H1 (cell line): ENCODE data around the gene OSTN. TPM values are rescaled to one million over a fixed set of nuclear protein-coding genes. Genes with fewer than 3 reads are reported as not detected.

Experiments used
- CTCF ChIA-PET: fragments of 300-600 bp; sonication (Branson Sonifier 250); formaldehyde crosslinking; loops from one replicate; lab custom pipeline; 2021; ENCODE audit not compliant: partially characterized antibody; lab: Charles Lee
- POLR2A ChIA-PET: fragments of 300-600 bp; sonication (Branson Sonifier 250); formaldehyde crosslinking; loops from one replicate; lab custom pipeline; 2021; ENCODE audit warnings: inconsistent platforms; ENCODE audit not compliant: partially characterized antibody; lab: Charles Lee
- DNase-seq, 2 experiments: peaks; one replicate each; pipeline versions ENCODE4 v3.0.0 to v3.0.0-alpha.2; 2010 to 2022; ENCODE audit warnings: low spot score in 2 of 2, low read depth in 1 of 2, mixed read lengths in 1 of 2
- FAIRE-seq: peaks from 2 replicates; lab custom pipeline; 2011; peaks lifted over from hg19 to GRCh38; lab: Jason Lieb, UNC
- H2AFZ ChIP-seq: 2 replicates; pipeline ENCODE4 v1.8.1; 2012; ENCODE audit warnings: low read length, inconsistent platforms
- H2AK5ac ChIP-seq: 2 replicates; pipeline ENCODE4 v1.6.1; 2013; ENCODE audit warnings: low read depth, low read length
- H2BK120ac ChIP-seq: replicated peaks from 2 replicates; pipeline ENCODE3; 2013; ENCODE audit warnings: low read depth, low read length, inconsistent platforms
- H2BK12ac ChIP-seq: 2 replicates; pipeline ENCODE4 v1.6.1; 2013; ENCODE audit warnings: low read depth, low read length
- H2BK15ac ChIP-seq: 2 replicates; pipeline ENCODE4 v1.6.1; 2013; ENCODE audit warnings: low read length
- H2BK20ac ChIP-seq: 2 replicates; pipeline ENCODE4 v1.6.1; 2013; ENCODE audit warnings: low read length
- H2BK5ac ChIP-seq: 2 replicates; pipeline ENCODE4 v1.6.1; 2013; ENCODE audit warnings: low read depth, low read length
- H3K14ac ChIP-seq: 2 replicates; pipeline ENCODE4 v1.6.1; 2013; ENCODE audit warnings: inconsistent platforms; ENCODE audit not compliant: insufficient read length
- H3K18ac ChIP-seq: 2 replicates; pipeline ENCODE4 v1.6.1; 2013; ENCODE audit warnings: low read length; ENCODE audit errors: extremely low read depth
- H3K23ac ChIP-seq: 2 replicates; pipeline ENCODE4 v1.6.1; 2013; ENCODE audit warnings: inconsistent platforms; ENCODE audit not compliant: insufficient read length
- H3K23me2 ChIP-seq: 2 replicates; pipeline ENCODE4 v1.6.1; 2013; ENCODE audit warnings: low read depth, low read length
- H3K27ac ChIP-seq: 2 replicates; pipeline ENCODE4 v1.6.1; 2011; ENCODE audit warnings: low read depth, low read length, inconsistent platforms
- H3K27me3 ChIP-seq, 4 experiments: replicated peaks in 1 of 4; 1 replicate in 1 of 4; 2 replicates in 3 of 4; pipeline versions ENCODE4 v1.6.1 to v1.8.1; 2011 to 2013; ENCODE audit warnings: low read length in 3 of 4, mild to moderate bottlenecking in 3 of 4, inconsistent platforms in 2 of 4, mixed read lengths in 2 of 4, moderate library complexity in 1 of 4; ENCODE audit not compliant: control insufficient read depth in 3 of 4, insufficient read depth in 3 of 4; ENCODE audit errors: extremely low read depth in 1 of 4
- H3K36me3 ChIP-seq, 4 experiments: 2 replicates each; pipeline versions ENCODE4 v1.6.1 to v1.8.1; 2011 to 2013; ENCODE audit warnings: mild to moderate bottlenecking in 4 of 4, low read length in 3 of 4, moderate library complexity in 2 of 4, control low read depth in 1 of 4, inconsistent platforms in 1 of 4; ENCODE audit not compliant: insufficient read depth in 4 of 4, control insufficient read depth in 2 of 4
- H3K4ac ChIP-seq: replicated peaks from 2 replicates; pipeline ENCODE3; 2013; ENCODE audit warnings: low read length, low read depth, mixed read lengths, inconsistent platforms; ENCODE audit not compliant: insufficient read length
- H3K4me1 ChIP-seq, 4 experiments: replicated peaks in 1 of 4; 1 replicate in 1 of 4; 2 replicates in 3 of 4; pipeline versions ENCODE4 v1.6.1 to v1.8.1; 2011 to 2013; ENCODE audit warnings: low read length in 3 of 4, inconsistent platforms in 2 of 4, mixed read lengths in 1 of 4; ENCODE audit not compliant: insufficient read depth in 4 of 4, control insufficient read depth in 3 of 4
- H3K4me2 ChIP-seq, 2 experiments: 2 replicates each; pipeline versions ENCODE4 v1.6.1 to v1.8.1; 2011 to 2013; ENCODE audit warnings: low read depth in 2 of 2, low read length in 2 of 2, control low read depth in 1 of 2, inconsistent platforms in 1 of 2, mild to moderate bottlenecking in 1 of 2; ENCODE audit not compliant: insufficient read depth in 1 of 2
- H3K4me3 ChIP-seq, 4 experiments: fragments of 200-600, 300-600 bp in 1 of 4; sonication (generic), shearing (Covaris generic), sonication (Bioruptor Twin) in 1 of 4; 2 replicates each; pipeline versions ENCODE4 v1.5.1 to v1.8.1; 2011 to 2016; ENCODE audit warnings: low read length in 4 of 4, low read depth in 3 of 4, control low read depth in 2 of 4, inconsistent platforms in 2 of 4, mild to moderate bottlenecking in 2 of 4, mixed read lengths in 1 of 4, moderate library complexity in 1 of 4; ENCODE audit not compliant: insufficient read depth in 2 of 4; ENCODE audit errors: extremely low read depth in 1 of 4
- H3K56ac ChIP-seq: replicated peaks from 2 replicates; pipeline ENCODE3; 2013; ENCODE audit warnings: low read depth, mild to moderate bottlenecking, mixed read lengths, low read length, inconsistent platforms; ENCODE audit not compliant: insufficient read length
- H3K79me1 ChIP-seq: 2 replicates; pipeline ENCODE4 v1.6.1; 2013; ENCODE audit warnings: low read depth, low read length, control low read depth
- H3K79me2 ChIP-seq, 2 experiments: 2 replicates each; pipeline versions ENCODE4 v1.6.1 to v1.8.1; 2012 to 2013; ENCODE audit warnings: low read length in 2 of 2, mild to moderate bottlenecking in 2 of 2, inconsistent platforms in 1 of 2; ENCODE audit not compliant: insufficient read depth in 2 of 2, control insufficient read depth in 1 of 2
- H3K9ac ChIP-seq, 4 experiments: replicated peaks in 1 of 4; 1 replicate in 1 of 4; 2 replicates in 3 of 4; pipeline versions ENCODE4 v1.6.1 to v1.8.1; 2011 to 2013; ENCODE audit warnings: low read depth in 3 of 4, low read length in 3 of 4, control low read depth in 2 of 4, mild to moderate bottlenecking in 2 of 4, moderate library complexity in 2 of 4, inconsistent platforms in 1 of 4; ENCODE audit errors: extremely low read depth in 1 of 4
- H3K9me3 ChIP-seq, 2 experiments: 2 replicates each; pipeline versions ENCODE4 v1.6.1 to v1.8.1; 2012 to 2013; ENCODE audit warnings: mild to moderate bottlenecking in 2 of 2, moderate library complexity in 2 of 2, control low read depth in 1 of 2, inconsistent platforms in 1 of 2, low read depth in 1 of 2, low read length in 1 of 2, mixed read lengths in 1 of 2; ENCODE audit not compliant: insufficient read depth in 2 of 2
- H4K20me1 ChIP-seq, 2 experiments: replicated peaks in 1 of 2; 2 replicates each; pipeline versions ENCODE3 to v1.8.1; 2011 to 2013; ENCODE audit warnings: inconsistent platforms in 2 of 2, low read length in 2 of 2, mild to moderate bottlenecking in 1 of 2; ENCODE audit not compliant: insufficient read depth in 2 of 2, control insufficient read depth in 1 of 2
- H4K5ac ChIP-seq: 2 replicates; pipeline ENCODE4 v1.6.1; 2013; ENCODE audit warnings: low read length, low read depth, mixed read lengths, inconsistent platforms; ENCODE audit not compliant: insufficient read length
- H4K8ac ChIP-seq: 2 replicates; pipeline ENCODE4 v1.8.0; 2013; ENCODE audit warnings: mild to moderate bottlenecking, moderate library complexity, low read length, inconsistent platforms; ENCODE audit not compliant: insufficient read depth; ENCODE audit errors: extremely low read depth
- H4K91ac ChIP-seq: replicated peaks from 2 replicates; pipeline ENCODE3; 2013; ENCODE audit warnings: low read length, mixed read lengths, inconsistent platforms; ENCODE audit not compliant: insufficient read length
- CBX8 ChIP-seq: fragments of 300-800, 300-1000 bp; sonication (generic); IDR thresholded peaks from 2 replicates; pipeline ENCODE4 v1.7.1; 2016; ENCODE audit warnings: low read depth, low read length, borderline replicate concordance
- CHD2 ChIP-seq: IDR thresholded peaks from 2 replicates; pipeline ENCODE4 v1.6.1; 2012; ENCODE audit warnings: low read length, improper control_type of control experiment
- JUND ChIP-seq: IDR thresholded peaks from 2 replicates; pipeline ENCODE4 v1.6.1; 2011; ENCODE audit warnings: mild to moderate bottlenecking, improper control_type of control experiment, low read length
- YY1 ChIP-seq: IDR thresholded peaks from 2 replicates; pipeline ENCODE4 v1.6.1; 2011; ENCODE audit warnings: low read depth, mild to moderate bottlenecking, low read length
- WGBS, 2 experiments: shearing (Covaris generic) in 1 of 2; methylation state at CpG; one replicate each; pipeline versions ENCODE4 v1.1.6 to v1.1.7; 2013 to 2015; ENCODE audit warnings: low lambda C conversion rate in 2 of 2, mixed read lengths in 2 of 2, inconsistent platforms in 1 of 2, low coverage in 1 of 2, missing lambda C conversion rate in 1 of 2; ENCODE audit not compliant: insufficient replicate concordance in 2 of 2, insufficient coverage in 1 of 2, insufficient read length in 1 of 2; ENCODE audit errors: extremely low coverage in 1 of 2, missing lambda C conversion rate in 1 of 2; 5-methylcytosine and 5-hydroxymethylcytosine counted together
- polyA plus RNA-seq, 7 experiments: library from polyadenylated mRNA; depleted of rRNA in 3 of 7; stranded (reverse) in 5 of 7; unstranded in 2 of 7; fragments of >200 nt in 5 of 7; fragments of 200-250 nt in 2 of 7; gene quantifications; 1 replicate in 5 of 7; 2 replicates in 1 of 7; 4 replicates in 1 of 7; pipeline versions ENCODE4 v1.2.1 to v1.2.3, GENCODE V29; 2011 to 2013; ENCODE audit warnings: missing spikeins in 2 of 7, mixed read lengths in 2 of 7
- total RNA-seq: library from RNA; stranded (reverse); fragmentation: NEBNext Ultra II Directional; extraction: Animal tissue kit (Norgen Biotek cat#: 25700); gene quantifications from 2 replicates; pipeline ENCODE4 v1.2.1, GENCODE V29; 2021

The OSTN gene
- total and polyA plus RNA-seq, 2 of the 8 experiments (the other 6 are each of a cell fraction or from before 2014, with no cell fraction given): not detected

GRCh38 chr3:191158815-191159214, 40.2 kb upstream of the OSTN start:
- Histone ChIP-seq H3K56ac (no peak overlapping the region), H3K9me3 (peaks cover 0 to 8% of the 10 kb centered on the region in 2 experiments; a peak in 1 of 4 replicates), H2BK120ac (no peak overlapping the region), H3K4me2 (no peak overlapping the region), H3K4me1 (no peaks in the 10 kb centered on the region), H4K91ac (no peak overlapping the region), H3K79me1 (no peaks in the 10 kb centered on the region), H3K9ac (no peak overlapping the region), H2BK15ac (no peak overlapping the region), H2AFZ (no peak overlapping the region), H3K23ac (no peak overlapping the region), H4K5ac (no peak overlapping the region), H3K27me3 (no peaks in the 10 kb centered on the region), H3K4me3 (no peak overlapping the region), H3K36me3 (no peaks in the 10 kb centered on the region), H2BK5ac (no peak overlapping the region), H3K23me2 (no peaks in the 10 kb centered on the region), H4K8ac (no peak overlapping the region), H4K20me1 (no peaks in the 10 kb centered on the region), H2BK12ac (no peak overlapping the region), H2AK5ac (no peak overlapping the region), H3K4ac (no peak overlapping the region), H3K27ac (no peak overlapping the region), H3K18ac (no peak overlapping the region), H2BK20ac (no peak overlapping the region), H3K79me2 (no peaks in the 10 kb centered on the region), H3K14ac (no peak overlapping the region)
- CTCF ChIA-PET: no interaction called here
- 100% methylated on average over 1 of the region's 1 CpG; no CpG with 5 or more reads in 1 of the 2 experiments for WGBS, 2 experiments
- TF ChIP-seq YY1: no peak
- no peak for TF ChIP-seq CBX8
- no peak for TF ChIP-seq CHD2
- no peak for TF ChIP-seq JUND
- FAIRE-seq (no peak), DNase-seq (no peak)
- POLR2A ChIA-PET: no interaction called here
